ENCODE measurements around the gene MAP3K5. TPM values are rescaled to one million over a fixed set of nuclear protein-coding genes. Genes with fewer than 3 reads are reported as not detected.

MAP3K5 gene
- total RNA-seq, 1 donor from 2014 or later, result 1.7 TPM

DNA sequence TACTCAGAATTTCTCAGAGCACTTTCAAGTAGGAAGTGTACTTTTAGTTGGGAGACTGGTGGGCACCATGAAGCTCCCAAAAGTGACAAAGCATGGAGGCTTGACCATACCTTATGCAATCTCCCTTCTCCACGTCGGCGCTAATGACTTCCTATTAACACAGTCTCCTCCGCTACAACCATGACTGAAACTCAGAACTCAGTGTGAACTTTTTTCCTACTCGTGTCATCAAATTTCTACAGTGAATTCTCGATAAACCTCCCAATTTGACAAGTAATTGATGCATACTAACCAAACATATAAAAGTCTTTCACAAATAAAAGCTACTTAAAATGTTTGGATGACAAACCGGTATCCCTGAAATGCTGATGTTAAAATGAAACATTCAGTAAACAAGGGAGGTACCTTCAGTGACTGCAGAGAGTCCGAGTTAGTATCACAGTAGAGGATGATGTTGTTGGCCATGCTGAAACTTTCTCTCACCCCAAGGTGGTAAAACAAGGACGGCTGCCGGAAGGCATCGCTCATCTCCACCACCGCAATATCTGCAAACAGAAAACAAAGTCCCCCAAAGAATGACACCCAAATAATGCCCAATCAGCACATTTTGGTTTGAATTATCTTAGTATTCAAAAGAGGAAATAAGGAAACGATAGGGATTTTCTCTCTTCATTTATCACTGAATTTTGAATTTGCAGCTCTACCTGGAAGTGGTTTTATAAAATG is 72.1 kb downstream of the MAP3K5 start:
- Histone ChIP-seq H3K27ac (ENCODE audit: low read depth, low read length) (no peak overlapping the region), H3K4me1 (ENCODE audit: insufficient read depth, low read length) (no peaks in the 10 kb centered on the region), H4K20me1 (ENCODE audit: insufficient read depth, low read length) (no peaks in the 10 kb centered on the region), H3K4me2 (ENCODE audit: low read length) (no peak overlapping the region), H3K79me2 (ENCODE audit: insufficient read depth, low read length) (no peaks in the 10 kb centered on the region), H3K36me3 (ENCODE audit: insufficient read depth, low read length) (no peaks in the 10 kb centered on the region), H3K9me3 (ENCODE audit: insufficient read depth, low read depth, low read length) (no peaks in the 10 kb centered on the region), H3K27me3 (ENCODE audit: insufficient read depth, low read length) (no peaks in the 10 kb centered on the region), H3K9ac (ENCODE audit: low read length) (no peak overlapping the region), H2AFZ (ENCODE audit: low read depth, low read length) (no peak overlapping the region), H3K4me3 (ENCODE audit: insufficient read depth, low read depth, low read length) (no peak overlapping the region)
- Mint-ChIP-seq H3K27ac (ENCODE audit: unreplicated experiment) (no peak overlapping the region), H3K27me3 (ENCODE audit: low read depth, unreplicated experiment) (no peaks in the 10 kb centered on the region), H3K4me1 (ENCODE audit: low read depth, unreplicated experiment) (peaks cover 23% of the 10 kb centered on the region), H3K9me3 (ENCODE audit: unreplicated experiment) (no peaks in the 10 kb centered on the region), H3K4me3 (ENCODE audit: unreplicated experiment) (no peak overlapping the region), H3K36me3 (ENCODE audit: low read depth, unreplicated experiment) (no peaks in the 10 kb centered on the region)
- TF ChIP-seq, protein P1, sequence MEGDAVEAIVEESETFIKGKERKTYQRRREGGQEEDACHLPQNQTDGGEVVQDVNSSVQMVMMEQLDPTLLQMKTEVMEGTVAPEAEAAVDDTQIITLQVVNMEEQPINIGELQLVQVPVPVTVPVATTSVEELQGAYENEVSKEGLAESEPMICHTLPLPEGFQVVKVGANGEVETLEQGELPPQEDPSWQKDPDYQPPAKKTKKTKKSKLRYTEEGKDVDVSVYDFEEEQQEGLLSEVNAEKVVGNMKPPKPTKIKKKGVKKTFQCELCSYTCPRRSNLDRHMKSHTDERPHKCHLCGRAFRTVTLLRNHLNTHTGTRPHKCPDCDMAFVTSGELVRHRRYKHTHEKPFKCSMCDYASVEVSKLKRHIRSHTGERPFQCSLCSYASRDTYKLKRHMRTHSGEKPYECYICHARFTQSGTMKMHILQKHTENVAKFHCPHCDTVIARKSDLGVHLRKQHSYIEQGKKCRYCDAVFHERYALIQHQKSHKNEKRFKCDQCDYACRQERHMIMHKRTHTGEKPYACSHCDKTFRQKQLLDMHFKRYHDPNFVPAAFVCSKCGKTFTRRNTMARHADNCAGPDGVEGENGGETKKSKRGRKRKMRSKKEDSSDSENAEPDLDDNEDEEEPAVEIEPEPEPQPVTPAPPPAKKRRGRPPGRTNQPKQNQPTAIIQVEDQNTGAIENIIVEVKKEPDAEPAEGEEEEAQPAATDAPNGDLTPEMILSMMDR (IDR thresholded peaks at IDR 0.05; ENCODE audit: insufficient read depth, low read depth, low read length), result no peak
- TF ChIP-seq EZH2 (IDR thresholded peaks at IDR 0.05; ENCODE audit: insufficient read depth, low read length), result no peak
- FAIRE-seq, result no peak
- no peak for DNase-seq (ENCODE audit: low read depth)

DNA sequence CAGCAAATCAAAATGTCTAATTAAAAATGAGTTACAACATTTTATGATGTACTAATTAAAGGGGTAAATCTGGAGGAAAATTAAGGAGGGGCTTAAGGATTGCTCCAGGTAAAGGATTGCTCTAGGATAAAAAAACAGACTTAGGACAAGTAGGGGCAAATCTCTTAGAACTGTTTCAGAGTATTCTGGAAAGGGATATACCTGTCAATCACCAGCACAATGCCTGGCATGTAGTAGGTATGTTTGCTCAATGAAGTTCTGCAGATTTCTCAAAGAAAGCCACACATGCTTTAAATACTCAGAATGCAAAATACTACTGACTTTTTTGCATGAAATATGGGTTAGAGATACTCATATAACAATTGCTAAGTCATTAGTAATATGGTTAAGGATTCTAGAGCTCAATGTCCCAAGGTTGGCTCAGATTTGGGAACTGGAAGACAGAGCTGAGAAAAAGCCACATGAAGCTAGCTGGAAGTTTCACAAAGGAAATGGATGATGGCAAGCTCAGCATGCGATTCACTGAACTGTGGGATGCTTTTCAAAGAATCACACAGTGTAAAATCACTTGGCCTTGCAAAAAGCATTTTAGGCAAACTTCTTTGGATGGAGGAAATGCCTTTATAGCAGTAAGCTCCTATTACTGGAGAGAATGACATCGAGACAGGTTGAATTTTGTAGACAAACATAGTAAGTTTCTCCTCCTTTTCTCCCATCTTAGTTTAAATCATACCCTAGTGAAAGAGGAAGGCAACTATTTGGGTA is 72.8 kb downstream of the MAP3K5 start:
- H3K27ac Mint-ChIP-seq (ENCODE audit: unreplicated experiment), result no peak overlapping the region
- H3K79me2 ChIP-seq (ENCODE audit: insufficient read depth, low read length), result no peaks in the 10 kb centered on the region
- H3K4me3 ChIP-seq (ENCODE audit: insufficient read depth, low read depth, low read length), result no peak overlapping the region
- no peak overlapping the region for H3K9ac ChIP-seq (ENCODE audit: low read length)
- no peak overlapping the region for H3K4me2 ChIP-seq (ENCODE audit: low read length)
- no peak overlapping the region for H3K4me3 Mint-ChIP-seq (ENCODE audit: unreplicated experiment)
- H3K27me3 ChIP-seq (ENCODE audit: insufficient read depth, low read length), result no peaks in the 10 kb centered on the region
- H3K4me1 ChIP-seq (ENCODE audit: insufficient read depth, low read length), result no peaks in the 10 kb centered on the region
- H3K36me3 ChIP-seq (ENCODE audit: insufficient read depth, low read length), result no peaks in the 10 kb centered on the region
- TF ChIP-seq, protein P1 (IDR thresholded peaks at IDR 0.05; ENCODE audit: insufficient read depth, low read depth, low read length), result no peak
- no peak for TF ChIP-seq EZH2 (IDR thresholded peaks at IDR 0.05; ENCODE audit: insufficient read depth, low read length)
- H4K20me1 ChIP-seq (ENCODE audit: insufficient read depth, low read length), result no peaks in the 10 kb centered on the region
- no peaks in the 10 kb centered on the region for H3K36me3 Mint-ChIP-seq (ENCODE audit: low read depth, unreplicated experiment)
- peaks cover 23% of the 10 kb centered on the region for H3K4me1 Mint-ChIP-seq (ENCODE audit: low read depth, unreplicated experiment)
- DNase-seq (ENCODE audit: low read depth) (no peak), FAIRE-seq (no peak)
- no peaks in the 10 kb centered on the region for H3K27me3 Mint-ChIP-seq (ENCODE audit: low read depth, unreplicated experiment)
- no peak overlapping the region for H2AFZ ChIP-seq (ENCODE audit: low read depth, low read length)
- H3K9me3 ChIP-seq (ENCODE audit: insufficient read depth, low read depth, low read length), result no peaks in the 10 kb centered on the region
- H3K9me3 Mint-ChIP-seq (ENCODE audit: unreplicated experiment), result no peaks in the 10 kb centered on the region
- H3K27ac ChIP-seq (ENCODE audit: low read depth, low read length), result no peak overlapping the region

DNA sequence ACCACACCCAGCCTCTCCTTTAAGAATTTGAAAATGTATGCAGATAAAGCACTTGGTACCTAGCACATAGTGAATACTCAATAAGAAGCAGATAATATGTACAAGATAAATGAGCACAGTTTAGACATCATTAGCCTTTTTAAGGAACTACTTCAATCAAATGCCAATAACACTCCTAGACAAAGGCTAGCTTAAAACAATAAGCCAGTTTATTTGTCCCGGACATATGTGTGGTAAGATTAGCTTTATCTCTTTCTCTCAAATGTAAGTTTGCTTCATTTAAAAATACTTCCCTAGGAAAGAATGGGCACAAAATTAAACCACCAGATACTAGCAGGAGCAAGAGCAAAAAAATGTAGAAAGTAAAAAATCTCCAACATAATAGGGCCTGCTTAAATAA is 73.8 kb downstream of the MAP3K5 start:
- DNase-seq (ENCODE audit: low read depth), result no peak
- no peak overlapping the region for H3K9ac ChIP-seq (ENCODE audit: low read length)
- FAIRE-seq, result no peak
- H3K36me3 Mint-ChIP-seq (ENCODE audit: low read depth, unreplicated experiment), result no peaks in the 10 kb centered on the region
- no peak overlapping the region for H3K4me3 ChIP-seq (ENCODE audit: insufficient read depth, low read depth, low read length)
- TF ChIP-seq EZH2 (IDR thresholded peaks at IDR 0.05; ENCODE audit: insufficient read depth, low read length), result no peak
- TF ChIP-seq, protein P1 (IDR thresholded peaks at IDR 0.05; ENCODE audit: insufficient read depth, low read depth, low read length), result no peak
- H3K4me1 Mint-ChIP-seq (ENCODE audit: low read depth, unreplicated experiment), result peaks cover 19% of the 10 kb centered on the region
- no peaks in the 10 kb centered on the region for H3K9me3 Mint-ChIP-seq (ENCODE audit: unreplicated experiment)
- no peaks in the 10 kb centered on the region for H3K27me3 ChIP-seq (ENCODE audit: insufficient read depth, low read length)
- no peak overlapping the region for H3K27ac Mint-ChIP-seq (ENCODE audit: unreplicated experiment)
- H3K4me3 Mint-ChIP-seq (ENCODE audit: unreplicated experiment), result no peak overlapping the region
- H3K36me3 ChIP-seq (ENCODE audit: insufficient read depth, low read length), result no peaks in the 10 kb centered on the region
- no peaks in the 10 kb centered on the region for H3K79me2 ChIP-seq (ENCODE audit: insufficient read depth, low read length)
- H3K27me3 Mint-ChIP-seq (ENCODE audit: low read depth, unreplicated experiment), result no peaks in the 10 kb centered on the region
- no peak overlapping the region for H2AFZ ChIP-seq (ENCODE audit: low read depth, low read length)
- H3K4me2 ChIP-seq (ENCODE audit: low read length), result no peak overlapping the region
- H3K4me1 ChIP-seq (ENCODE audit: insufficient read depth, low read length), result no peaks in the 10 kb centered on the region
- no peaks in the 10 kb centered on the region for H4K20me1 ChIP-seq (ENCODE audit: insufficient read depth, low read length)
- no peak overlapping the region for H3K27ac ChIP-seq (ENCODE audit: low read depth, low read length)
- H3K9me3 ChIP-seq (ENCODE audit: insufficient read depth, low read depth, low read length), result no peaks in the 10 kb centered on the region
